GM18907 (cell line): ENCODE data around the gene STXBP3.
A peak's percentile ranks its signal among the peaks of the same experiment; 100 is the strongest.
"Not testable (repeated sequence)": the region's sequence is repeated elsewhere in the genome, so short reads cannot be mapped to it uniquely, and the experiment has no call there.

Source experiments
- ATAC-seq: cut with Tn5 transposase; IDR thresholded peaks from one replicate; pipeline ENCODE4 v1.9.1; 2021; ENCODE audit warnings: mild to moderate bottlenecking, moderate library complexity; ENCODE audit not compliant: unreplicated experiment

STXBP3 gene

DNA sequence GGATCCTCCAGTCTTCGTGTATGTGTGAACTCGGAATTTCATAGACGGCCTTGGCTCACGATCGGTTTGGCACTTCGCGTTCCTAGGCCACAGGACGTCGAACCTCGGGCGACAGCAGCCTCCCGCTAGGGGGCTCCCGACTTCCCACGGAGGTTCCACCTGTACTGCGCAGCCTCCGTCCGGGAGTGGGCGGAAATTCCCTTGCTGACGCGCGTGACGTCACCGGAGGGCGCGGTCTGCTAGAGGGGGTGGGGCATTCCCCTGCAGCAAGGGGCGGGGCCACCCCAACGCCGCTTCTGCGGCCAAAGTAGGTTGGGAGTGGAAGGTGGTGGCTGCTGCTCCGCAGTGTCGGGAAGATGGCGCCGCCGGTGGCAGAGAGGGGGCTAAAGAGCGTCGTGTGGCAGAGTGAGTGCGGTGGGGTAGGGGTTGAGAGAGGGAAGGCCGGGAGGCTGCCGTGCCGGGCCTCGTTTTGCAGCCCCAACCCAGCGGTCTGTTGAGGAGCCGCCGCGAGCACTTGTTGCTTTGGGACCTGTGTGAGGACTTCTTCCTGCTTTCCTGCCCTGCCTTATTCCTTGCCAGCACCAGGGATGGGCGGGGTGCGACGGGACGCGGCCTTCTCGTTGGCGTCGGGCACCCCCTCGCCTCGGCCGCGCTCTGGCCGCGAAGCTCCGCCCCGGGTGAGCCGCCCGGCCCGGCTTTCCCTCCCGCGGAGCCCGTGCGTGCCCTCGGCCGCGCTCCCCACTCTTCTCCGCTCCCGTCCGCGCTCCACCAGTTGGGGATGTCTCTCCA, at the start of gene STXBP3:
Gene STXBP3 (plus strand): TSS at position 293 of the 789 bp plus-strand sequence. CDS start 64 bp downstream, at position 357.
- ATAC-seq, result peak; percentile 94

DNA sequence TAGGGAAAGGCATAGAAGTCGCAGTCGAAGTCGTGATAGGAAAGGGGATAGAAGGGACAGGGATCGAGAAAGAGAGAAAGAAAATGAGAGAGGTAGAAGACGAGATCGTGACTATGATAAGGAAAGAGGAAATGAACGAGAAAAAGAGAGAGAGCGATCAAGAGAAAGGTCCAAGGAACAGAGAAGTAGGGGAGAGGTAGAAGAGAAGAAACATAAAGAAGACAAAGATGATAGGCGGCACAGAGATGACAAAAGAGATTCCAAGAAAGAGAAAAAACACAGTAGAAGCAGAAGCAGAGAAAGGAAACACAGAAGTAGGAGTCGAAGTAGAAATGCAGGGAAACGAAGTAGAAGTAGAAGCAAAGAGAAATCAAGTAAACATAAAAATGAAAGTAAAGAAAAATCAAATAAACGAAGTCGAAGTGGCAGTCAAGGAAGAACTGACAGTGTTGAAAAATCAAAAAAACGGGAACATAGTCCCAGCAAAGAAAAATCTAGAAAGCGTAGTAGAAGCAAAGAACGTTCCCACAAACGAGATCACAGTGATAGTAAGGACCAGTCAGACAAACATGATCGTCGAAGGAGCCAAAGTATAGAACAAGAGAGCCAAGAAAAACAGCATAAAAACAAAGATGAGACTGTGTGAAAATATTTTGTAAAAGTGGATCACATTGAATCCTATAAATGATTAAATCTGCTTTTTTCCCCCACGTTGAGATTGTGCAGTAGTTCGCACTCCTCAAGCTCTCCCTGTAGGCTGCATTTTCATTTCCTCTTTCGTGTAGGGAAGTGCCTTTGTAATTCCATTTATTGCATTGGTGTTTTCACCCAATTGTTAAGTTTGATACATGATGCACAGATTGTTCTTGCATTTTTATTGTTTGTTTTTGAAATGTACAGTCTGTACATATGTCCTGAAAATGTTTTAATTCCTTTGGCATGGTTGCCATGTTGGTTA, 46.8 kb upstream of the STXBP3 start:
- ATAC-seq, result no peak

DNA sequence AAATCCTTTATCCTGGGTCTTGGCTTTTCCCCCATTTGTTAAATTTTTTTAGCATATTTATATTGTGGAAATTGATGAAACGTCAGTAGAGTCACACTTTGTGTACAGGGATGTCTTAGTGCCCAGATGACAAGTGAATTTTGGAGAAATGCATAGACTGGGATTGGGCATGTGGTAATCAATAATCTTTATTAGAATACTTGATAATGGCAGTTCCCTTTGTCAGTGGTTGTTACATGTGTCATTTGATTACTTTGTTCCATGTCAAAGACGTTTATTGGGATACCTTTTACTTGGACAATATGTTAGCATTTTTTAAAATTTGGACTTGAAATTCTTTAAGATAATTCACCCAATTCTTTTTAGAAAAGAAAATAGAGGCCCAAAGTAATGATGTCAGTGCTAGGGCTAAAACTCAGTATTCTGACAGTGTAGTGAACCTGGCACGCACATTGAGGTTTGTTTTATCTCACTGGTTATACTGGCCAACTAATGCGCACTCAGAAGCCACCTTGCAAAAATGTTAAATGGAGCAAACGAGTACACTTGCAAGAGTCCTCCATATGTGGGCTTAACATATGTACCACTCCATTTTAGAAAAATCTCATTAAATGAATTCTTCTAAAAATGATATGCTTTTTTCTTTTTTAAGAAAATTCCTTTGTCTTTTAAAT, 45.2 kb upstream of the STXBP3 start:
- no peak for ATAC-seq

DNA sequence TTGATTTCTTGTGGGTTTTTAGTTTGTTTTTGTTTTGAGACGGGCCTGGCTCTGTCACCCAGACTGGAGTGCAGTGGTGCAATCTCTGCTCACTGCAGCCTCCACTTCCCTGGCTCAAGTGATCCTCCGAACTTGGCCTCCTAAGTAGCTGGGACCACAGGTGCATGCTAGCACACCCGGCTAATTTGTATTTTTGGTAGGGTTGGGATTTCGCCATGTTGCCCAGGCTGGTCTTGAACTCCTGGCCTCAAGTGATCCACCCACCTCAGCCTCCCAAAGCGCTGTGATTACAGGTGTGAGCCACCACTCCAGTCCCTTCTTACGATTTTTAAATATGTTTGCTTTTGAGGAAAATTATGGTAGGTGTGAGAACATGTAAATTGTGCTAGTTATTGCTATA, 44.4 kb upstream of the STXBP3 start:
- not testable (repeated sequence) for ATAC-seq

- no peak for ATAC-seq
Measured at GRCh38 chr1:108703939-108704338, 42.5 kb upstream of the STXBP3 start.

- ATAC-seq, result no peak
Measured at GRCh38 chr1:108704496-108704895, 42.0 kb upstream of the STXBP3 start.

DNA sequence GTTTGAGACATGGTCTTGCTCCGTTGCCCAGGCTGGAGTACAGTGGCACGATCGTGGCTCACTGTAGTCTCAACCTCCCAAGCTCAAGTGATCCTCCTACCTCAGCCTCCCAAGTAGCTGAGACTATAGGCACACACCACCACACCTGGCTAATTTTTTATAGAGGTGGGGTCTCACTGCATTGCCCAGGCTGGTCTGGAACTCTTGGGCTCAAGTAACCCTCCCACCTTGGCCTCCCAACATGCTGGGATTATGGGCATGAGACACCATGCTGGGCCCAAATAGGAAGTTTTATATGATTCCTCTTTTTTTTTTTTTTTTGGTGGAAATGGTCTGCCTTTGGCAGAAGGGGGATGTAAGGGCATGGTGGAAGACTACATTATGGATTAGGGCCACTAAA, 39.8 kb upstream of the STXBP3 start:
- ATAC-seq, result no peak

GRCh38 chr1:108708691-108709660, 37.5 kb upstream of the STXBP3 start:
- no peak for ATAC-seq

GRCh38 chr1:108712606-108713150, 33.8 kb upstream of the STXBP3 start, which contains the start of gene FNDC7:
Gene FNDC7, plus strand, starts transcription at chr1:108712908. Its CDS starts 26 bp downstream, at chr1:108712934.
- ATAC-seq, result no peak

GRCh38 chr1:108715932-108716331, 30.5 kb upstream of the STXBP3 start:
- no peak for ATAC-seq

DNA sequence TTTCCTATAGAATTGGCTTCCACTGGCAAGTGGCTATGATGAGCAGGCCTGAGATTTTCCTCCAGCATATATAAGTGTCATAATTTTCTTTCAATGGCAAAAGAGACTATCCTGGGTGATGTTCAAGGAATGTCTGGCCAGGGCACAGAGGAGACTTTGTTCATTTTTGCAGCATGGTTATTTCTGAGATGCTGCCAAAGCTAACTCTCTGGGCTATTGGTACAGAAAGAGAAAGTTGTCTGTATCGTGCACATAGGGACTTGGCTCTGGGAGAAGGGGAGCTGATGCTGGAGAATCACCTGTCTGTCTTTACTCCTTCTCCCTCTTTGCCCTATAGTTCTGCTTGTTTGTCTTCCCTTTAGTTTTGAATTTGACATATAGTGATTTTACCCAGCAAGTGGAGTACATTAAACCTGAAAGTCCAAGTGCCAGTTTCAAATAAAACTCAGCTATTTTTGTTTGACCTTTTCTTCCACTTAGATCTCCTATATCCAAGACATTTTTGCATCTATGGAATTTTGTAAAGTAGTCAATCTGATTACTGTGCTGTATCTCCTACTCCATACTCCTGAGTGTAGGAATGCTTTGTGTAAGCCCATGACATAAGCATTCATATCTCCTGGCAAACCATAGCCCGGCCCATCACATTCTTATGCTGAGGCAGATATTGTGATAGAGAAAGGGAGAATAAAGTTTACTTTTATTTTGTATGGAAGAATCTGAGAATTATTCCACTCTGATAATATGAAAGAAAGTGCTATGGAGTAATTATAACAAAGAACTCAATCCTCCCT, 29.8 kb upstream of the STXBP3 start:
- no peak for ATAC-seq

GRCh38 chr1:108717774-108718316, 28.6 kb upstream of the STXBP3 start:
- no peak for ATAC-seq

GRCh38 chr1:108718927-108719655, 27.4 kb upstream of the STXBP3 start:
- ATAC-seq, result no peak

- no peak for ATAC-seq
Measured at GRCh38 chr1:108719656-108720435, 26.6 kb upstream of the STXBP3 start.

DNA sequence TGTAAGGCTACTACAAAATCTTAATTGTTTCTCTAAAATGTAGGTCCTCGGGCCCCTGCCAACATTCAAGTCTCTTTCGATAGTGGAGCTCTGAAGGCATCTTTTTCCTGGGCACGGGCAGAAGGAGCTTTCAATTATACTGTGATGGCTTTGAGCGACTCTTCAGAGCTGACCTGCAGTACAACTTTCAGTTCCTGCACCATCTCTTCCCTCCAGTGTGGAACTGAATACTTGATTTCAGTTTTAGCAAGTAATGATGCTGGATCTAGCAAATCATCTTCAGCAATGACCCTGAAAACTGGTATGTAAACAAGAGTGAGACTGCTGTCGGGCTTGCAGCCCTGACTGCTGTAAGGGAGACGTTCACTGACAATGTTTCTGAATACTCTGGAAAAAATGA, 24.2 kb upstream of the STXBP3 start:
- no peak for ATAC-seq

DNA sequence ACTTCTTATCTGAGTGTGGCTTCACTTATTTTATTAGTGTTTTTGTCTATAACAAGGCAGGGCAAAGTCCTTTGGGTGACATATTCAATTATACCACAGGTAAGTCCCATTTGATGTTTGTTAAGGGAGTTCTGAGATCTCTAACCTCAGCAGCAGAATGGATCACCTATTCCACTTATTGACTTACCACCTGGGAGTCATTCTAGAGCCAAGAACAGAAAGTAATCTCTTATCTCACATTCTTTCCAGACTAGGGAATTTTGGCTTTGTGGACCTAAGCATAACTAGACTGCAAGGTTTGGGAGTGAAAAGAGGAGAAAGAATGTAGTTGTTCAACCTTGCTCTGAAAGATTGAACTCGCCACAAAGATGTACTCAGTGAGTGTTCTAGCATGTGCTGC, 20.6 kb upstream of the STXBP3 start:
- ATAC-seq, result no peak

GRCh38 chr1:108728327-108728923, 18.0 kb upstream of the STXBP3 start:
- ATAC-seq, result no peak
